H4 (cell line): Measurements from ENCODE around the gene FOXJ2. TPM values are rescaled to one million over a fixed set of nuclear protein-coding genes. Genes with fewer than 3 reads are reported as not detected.
A peak's percentile ranks its signal among the peaks of the same experiment; 100 is the strongest.
"Not testable (repeated sequence)": the region's sequence is repeated elsewhere in the genome, so short reads cannot be mapped to it uniquely, and the experiment has no call there.

Source experiments
- DNase-seq: peaks from one replicate; pipeline ENCODE4 v3.0.0-alpha.2; 2015; ENCODE audit warnings: low spot score
- total RNA-seq: library from RNA; depleted of rRNA; stranded (reverse); fragments of >200 nt; shearing (Covaris generic); gene quantifications from 2 replicates; pipeline ENCODE4 v1.2.3, GENCODE V29; 2014

FOXJ2 gene
- total RNA-seq, 1 experiment from 2014 or later = 6.2 TPM

DNA sequence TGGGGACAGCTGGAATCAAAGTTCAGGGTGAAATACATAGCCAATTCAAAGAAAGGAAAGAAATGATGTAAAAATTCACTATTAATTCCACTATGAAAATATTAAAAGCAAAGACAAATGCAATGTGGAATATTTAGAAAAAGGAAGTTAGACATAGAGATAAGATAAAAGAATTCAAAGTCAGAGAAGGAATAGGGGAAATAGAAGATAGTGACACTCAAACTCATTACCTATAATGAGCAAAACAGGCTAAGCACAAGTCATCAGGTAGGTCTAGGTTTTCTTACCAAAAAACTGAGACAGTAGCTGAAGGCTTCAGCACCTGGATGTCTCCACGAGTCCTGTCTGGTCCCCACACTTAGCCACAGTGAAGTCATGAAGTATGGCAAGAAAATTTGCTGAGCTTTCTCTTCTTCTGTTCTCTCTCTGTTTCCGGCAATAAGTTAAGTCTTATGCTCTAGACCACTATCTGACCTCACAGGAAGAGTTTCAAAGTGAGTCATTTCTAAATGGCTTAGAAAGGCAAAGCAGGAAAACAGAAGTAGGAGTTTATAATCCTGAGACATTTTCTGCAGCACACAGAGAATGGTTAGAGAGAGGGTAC lies 33.6 kb downstream of the FOXJ2 start, which contains the start of gene C3AR1:
C3AR1 (minus strand) TSS at position 369 of the 604 bp plus-strand sequence. CDS start 6,174 bp downstream, outside the sequence.
- DNase-seq = peak; percentile 82

DNA sequence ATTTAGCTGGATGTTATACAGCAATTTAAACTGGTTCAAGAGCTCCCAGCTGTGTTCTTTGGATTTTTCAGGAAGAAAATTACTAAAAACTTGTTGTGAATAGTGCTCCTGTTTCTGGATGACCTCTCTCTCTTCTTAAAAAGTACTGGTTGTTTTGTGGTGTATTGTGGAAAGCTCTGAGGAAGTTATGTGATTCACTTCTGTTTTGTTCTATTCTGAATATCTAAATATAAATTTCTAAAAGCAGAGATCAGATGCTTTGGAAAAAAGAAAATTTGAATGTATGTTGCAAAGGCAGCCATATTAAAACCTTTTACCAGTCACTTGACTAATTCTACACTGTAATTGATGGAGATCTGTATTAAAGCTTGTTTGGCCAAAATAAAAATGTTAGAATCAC lies 37.1 kb downstream of the FOXJ2 start:
- no peak for DNase-seq

DNA sequence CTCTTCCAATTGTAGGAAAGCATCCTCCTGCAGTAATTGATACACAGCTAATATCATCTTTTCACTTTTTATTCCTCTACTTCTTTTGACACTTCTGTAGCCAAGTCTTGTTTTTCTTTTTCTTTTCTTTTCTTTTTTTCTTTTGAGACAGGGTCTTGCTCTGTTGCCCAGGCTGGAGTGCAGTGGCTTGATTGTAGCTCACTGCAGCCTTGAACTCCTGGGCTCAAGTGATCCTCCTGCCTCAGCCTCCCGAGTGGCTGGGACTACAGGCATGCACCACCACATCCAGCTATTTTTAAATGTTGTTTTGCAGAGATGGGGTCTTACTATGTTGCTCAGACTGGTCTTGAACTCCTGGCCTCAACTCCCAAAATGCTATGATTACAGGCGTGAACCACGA lies 39.3 kb downstream of the FOXJ2 start:
- DNase-seq = not testable (repeated sequence)

DNA sequence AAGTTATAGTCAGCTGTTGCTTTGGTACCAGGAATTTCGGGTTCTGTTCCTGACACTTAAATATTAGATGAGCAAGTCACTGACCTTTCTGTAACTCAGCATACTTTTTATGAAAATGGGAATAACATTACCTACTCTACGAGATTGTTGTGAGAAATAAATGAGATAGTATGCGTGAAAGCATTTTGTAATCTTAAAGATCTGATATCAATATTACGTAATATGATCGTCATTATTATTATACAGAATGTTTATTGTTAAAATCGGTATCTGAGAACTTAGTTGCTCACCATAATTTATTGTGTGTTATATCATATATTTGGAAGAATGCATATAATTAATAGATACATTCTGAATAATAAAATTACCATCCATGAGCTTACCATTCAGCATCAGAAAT lies 43.4 kb downstream of the FOXJ2 start:
- DNase-seq = no peak

DNA sequence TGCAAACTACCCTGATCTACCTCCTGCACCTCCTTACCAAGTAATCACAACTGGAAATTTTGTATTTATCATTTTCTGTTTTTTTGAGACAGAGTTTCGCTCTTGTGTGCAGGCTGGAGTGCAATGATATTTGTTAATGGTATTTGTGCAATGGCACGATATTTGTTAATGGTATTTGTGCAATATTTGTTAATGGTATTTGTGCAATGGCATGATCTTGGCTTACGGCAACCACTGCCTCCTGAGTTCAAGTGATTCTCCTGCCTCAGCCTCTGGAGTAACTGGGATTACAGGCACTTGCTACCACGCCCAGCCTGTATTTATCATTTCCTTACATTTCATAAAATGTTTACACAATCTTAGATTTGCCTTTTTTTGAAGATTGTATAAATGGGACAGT lies 43.9 kb downstream of the FOXJ2 start:
- DNase-seq = no peak

DNA sequence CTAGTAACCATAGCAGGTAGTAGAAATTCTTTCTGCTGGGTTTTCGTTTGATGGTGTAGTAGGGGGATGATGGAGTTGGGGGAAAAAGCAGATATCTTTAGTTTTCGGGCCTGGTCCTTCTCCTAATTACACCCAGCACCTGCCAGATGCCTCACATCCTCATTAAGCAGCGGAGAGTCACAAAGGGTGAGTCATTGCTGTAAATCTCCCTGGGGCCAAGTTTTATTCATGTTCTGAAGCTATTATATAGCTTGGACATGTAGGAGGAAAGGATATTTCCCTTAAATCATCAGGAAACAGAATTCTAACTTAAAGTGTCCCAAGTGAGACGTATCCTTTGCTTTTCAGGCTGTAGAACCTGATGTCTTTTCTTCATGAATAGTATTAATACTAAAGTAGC lies 44.7 kb downstream of the FOXJ2 start:
- DNase-seq = peak; percentile 17

DNA sequence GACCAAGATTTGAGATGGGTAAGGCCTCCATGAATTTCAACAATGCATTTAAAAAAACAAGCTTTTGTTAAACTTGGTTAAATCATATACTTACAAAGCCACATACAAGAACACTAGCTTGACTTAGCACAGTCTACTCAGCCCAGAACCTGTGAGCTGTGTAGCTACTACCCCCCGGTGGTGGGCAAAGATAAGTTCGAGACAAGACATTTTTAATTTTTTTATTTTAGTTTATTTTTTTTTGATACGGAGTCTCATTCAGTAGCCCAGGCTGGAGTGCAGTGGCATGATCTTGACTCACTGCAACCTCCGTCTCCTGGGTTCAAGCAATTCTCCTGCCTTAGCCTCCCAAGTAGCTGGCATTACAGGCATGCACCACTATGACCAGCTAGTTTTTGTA lies 45.9 kb downstream of the FOXJ2 start:
- DNase-seq = peak; percentile 67

DNA sequence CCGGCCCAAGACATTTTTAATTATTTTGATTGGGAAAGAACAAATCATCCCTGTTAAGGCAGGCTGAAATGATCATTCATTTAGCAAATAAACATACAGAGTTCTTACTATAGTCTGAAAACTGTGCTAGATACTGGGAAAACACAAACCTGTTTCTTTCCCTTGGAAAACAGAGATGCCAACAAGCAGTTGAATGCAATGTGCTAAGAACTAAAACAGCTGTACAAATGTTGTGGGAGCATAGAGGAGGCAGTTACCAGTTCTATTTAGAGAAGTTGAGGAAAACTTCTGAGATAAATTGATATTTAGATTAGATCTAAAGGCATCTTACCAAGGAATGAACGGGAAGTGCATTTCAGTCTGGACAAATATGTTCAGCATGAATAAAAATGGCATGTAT lies 46.4 kb downstream of the FOXJ2 start:
- no peak for DNase-seq

DNA sequence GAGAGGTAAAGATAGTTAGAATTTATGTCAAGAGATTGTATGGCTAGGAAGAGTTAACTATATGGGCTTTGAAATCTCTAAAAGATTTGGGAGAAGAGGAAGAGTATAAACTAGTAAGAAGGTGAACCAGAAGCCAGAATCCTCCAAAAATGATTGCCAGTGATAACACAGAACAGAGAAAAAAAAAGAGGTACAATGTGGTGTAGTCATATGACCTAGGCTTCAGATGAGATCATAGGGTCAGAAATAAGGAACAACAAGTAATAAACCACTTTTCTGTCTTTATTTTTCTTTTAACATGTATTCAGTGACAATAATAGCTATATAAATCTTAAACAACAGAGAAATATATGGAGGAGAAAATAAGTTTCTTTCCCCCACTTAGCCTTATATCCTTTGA lies 47.6 kb downstream of the FOXJ2 start:
- no peak for DNase-seq

DNA sequence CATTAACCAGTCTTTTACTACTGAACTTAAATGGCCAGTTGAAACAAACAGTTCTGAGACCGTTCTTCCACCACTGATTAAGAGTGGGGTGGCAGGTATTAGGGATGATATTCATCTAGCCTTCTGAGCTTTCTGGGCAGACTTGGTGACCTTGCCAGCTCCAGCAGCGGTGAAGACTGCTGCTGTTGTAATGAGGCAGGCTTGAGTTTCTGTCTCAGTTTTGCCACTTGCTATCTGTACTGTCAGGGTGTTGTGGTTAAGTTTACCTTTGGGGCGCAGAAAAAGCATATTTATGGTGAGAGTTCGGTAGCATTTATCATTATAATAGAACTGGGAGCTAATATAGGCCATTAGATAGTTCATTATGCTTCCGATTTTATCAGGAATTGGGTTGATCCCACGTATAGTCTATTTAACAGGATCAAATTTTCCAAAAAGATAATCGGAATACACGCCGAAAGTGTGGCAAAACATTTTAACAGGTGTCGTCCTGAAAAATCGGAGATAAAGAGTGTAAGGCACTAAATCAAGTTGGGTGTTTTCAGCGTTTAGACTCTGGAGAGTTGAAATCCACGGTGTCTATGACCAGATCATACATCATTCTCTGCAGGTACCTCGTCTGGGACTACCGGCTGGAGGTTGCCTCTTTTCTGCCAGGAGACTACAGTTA lies 48.9 kb downstream of the FOXJ2 start:
- DNase-seq = no peak

DNA sequence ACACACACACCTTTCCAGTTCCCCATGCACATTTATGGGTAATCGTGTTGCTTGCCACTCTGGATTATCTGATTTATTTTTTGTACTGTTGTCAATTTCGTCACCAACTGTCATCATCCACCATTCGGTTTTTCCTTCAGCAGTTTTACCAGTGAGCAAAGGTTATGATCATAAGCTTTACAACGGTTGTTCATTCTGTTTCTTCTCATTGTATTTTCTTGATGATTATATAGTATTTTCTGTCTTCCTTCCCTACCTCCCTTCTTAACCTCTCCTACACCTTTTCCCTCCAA lies 50.2 kb downstream of the FOXJ2 start:
- DNase-seq = no peak

DNA sequence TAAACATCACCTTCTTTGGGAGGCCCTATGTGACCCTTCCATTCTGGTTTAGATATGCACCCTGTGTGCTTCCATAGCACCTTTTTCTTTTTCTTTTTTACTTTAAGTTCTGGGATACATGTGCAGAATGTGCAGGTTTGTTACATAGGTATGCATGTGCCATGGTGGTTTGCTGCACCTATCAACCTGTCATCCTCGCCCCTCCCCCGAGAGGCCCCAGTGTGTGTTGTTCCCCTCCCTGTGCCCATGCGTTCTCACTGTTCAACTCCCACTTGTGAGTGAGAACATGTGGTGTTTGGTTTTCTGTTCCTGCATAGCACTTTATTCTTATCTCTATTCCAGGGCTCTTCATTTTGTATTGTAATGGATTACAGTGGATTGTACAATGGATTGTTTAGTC lies 51.8 kb downstream of the FOXJ2 start:
- not testable (repeated sequence) for DNase-seq

DNA sequence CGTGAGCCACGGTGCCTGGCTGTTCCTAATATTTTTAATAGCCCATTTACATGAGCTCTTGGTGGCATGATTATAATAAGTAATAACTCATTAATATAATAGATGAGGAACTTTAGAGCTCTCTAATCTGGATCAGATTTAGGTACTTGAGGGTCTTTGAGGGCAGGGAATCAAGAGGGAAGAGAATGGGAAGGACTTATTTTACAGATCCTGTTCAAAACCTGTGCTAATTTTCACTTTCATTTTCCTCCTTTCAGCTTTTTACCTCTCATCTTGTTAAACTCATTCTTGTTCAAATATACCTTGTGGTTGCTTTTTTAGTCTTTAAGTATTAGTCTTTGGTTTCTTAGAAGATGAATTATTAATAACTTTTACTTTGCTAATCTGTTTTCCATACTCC lies 55.1 kb downstream of the FOXJ2 start:
- no peak for DNase-seq

DNA sequence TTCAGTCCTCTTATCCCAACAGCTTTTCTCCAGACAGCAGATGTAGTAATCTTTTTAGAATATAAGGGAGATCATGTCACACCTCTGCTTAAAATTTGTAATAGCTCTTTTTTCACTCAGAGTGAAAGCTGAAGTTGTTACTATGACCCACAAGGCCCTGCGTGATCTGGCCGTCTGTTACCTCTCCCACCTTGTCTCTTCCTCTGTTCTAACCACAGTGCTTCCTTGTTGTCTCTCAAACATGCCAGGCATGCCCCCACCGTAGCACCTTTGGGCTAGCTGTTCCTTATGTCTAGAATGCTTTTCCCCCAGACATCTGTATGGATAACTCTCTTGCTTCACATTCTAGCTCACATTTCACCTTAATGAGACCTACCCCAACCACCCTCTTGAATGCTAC lies 56.1 kb downstream of the FOXJ2 start:
- no peak for DNase-seq

DNA sequence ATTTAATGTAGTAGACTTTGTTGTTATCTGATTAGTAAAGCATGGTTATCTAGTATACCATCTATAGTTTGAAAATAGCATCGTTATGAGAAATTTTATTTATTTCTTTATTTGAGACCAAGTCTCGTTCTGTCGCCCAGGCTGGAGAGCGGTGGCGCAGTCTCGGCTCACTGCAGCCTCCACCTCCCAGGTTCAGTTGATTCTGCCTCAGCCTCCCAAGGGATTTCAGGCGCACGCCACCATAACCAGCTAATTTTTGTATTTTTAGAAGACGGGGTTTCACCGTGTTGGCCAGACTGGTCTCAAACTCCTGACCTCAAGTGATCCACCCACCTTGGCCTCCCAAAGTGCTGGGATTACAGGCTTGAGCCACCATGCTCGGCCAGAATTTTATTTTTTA lies 56.8 kb downstream of the FOXJ2 start:
- not testable (repeated sequence) for DNase-seq

DNA sequence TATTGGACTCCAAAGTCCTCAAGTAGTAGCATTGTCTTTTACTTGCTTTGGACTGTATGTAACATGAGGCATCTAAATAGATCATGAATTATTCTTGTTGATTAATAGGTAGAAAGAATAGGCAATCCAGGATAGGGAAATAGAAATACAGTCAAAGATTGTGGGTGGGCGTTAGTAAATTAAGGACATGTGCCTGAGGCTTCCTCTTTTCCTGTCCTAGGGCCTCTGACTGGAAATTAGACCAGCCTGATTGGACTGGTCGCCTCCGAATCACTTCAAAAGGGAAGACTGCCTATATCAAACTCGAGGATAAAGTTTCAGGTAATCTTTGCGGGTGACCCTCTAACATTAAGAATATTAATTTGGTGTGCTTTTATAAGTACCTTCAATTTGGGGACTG lies 57.2 kb downstream of the FOXJ2 start:
- DNase-seq = no peak

DNA sequence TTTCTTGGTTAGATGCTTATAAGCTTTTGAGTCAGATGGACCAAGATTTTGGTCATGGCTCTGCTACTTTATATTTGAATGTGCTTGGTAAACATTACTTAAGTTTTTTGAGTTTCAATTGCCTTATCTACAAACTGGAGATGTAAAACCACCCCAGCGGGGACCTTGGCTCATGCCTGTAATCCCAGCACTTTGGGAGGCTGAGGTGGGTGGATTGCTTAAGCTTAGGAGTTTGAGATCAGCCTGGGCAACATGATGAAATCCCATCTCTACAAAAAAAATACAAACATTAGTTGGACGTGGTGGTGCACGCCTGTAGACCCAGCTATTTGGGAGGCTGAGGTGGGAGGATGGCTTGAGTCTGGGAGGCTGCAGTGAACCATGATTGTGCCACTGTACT lies 60.8 kb downstream of the FOXJ2 start:
- no peak for DNase-seq

DNA sequence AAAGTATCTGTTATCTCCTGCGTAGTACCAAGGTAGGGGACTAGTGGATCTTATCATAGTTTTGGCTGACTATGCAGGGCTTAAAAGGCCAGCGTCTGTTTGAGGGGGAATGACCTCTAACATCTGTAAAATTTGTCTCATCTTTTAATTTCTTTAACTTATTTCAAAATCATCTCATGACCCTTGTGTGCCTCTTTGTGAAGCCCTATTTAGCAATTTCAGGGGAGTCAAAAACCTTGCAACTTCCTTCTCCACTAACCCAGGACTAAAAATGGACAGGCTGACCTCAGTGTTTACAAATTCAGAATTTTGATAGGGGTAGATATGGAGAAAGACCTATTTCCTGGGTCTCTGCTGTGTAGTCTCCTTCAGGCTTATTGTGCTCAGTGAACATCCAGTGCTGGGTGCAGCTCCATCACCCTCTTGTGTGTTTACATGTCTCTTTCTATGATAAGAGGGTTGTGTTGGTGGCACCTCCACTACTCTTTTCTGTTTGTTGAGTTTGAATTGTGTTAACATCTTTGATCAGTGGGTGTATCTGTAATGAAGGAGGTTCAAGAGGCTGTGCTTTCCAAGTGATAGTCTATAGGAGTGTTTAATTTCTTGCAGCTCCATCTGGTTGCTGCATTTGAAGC lies 63.9 kb downstream of the FOXJ2 start:
- no peak for DNase-seq

DNA sequence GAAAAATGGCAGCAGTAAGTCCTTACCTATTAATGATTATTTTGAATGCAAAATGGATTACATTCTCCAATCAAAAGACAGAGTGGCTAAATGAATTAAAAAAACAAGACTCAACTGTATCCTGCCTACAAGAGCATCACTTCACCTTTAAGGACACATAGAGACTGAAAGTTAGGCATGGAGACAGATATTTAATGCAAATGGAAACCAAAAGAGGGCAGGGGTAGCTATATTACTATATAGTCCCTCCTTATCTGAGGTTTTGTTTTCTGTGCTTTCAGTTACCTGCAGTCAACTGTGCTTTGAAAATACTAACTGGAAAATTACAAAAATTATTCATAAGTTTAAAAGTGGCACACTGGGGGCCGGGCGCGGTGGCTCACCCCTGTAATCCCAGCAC lies 66.7 kb downstream of the FOXJ2 start:
- no peak for DNase-seq
